Ramos (cell line): ENCODE measurements around the gene GALE.
"Not testable (repeated sequence)": the region's sequence is repeated elsewhere in the genome, so short reads cannot be mapped to it uniquely, and the experiment has no call there.

ENCODE experiments used
- in situ Hi-C: fragments of 300-500 bp; cut with MboI; formaldehyde crosslinking; loops from one replicate; pipeline ENCODE4 v1.14.3; 2022; ENCODE audit warnings: low sequenced_read_pairs; ENCODE audit not compliant: unreplicated experiment

GALE gene

GRCh38 chr1:23794732-23795182 lies 5.8 kb downstream of the GALE start:
- in situ Hi-C loops: not testable (repeated sequence)

GRCh38 chr1:23793861-23794731 lies 6.5 kb downstream of the GALE start:
- in situ Hi-C loops: no loop called here

- in situ Hi-C loops: no loop called here
Measured at GRCh38 chr1:23793018-23793781, 7.4 kb downstream of the GALE start.

DNA sequence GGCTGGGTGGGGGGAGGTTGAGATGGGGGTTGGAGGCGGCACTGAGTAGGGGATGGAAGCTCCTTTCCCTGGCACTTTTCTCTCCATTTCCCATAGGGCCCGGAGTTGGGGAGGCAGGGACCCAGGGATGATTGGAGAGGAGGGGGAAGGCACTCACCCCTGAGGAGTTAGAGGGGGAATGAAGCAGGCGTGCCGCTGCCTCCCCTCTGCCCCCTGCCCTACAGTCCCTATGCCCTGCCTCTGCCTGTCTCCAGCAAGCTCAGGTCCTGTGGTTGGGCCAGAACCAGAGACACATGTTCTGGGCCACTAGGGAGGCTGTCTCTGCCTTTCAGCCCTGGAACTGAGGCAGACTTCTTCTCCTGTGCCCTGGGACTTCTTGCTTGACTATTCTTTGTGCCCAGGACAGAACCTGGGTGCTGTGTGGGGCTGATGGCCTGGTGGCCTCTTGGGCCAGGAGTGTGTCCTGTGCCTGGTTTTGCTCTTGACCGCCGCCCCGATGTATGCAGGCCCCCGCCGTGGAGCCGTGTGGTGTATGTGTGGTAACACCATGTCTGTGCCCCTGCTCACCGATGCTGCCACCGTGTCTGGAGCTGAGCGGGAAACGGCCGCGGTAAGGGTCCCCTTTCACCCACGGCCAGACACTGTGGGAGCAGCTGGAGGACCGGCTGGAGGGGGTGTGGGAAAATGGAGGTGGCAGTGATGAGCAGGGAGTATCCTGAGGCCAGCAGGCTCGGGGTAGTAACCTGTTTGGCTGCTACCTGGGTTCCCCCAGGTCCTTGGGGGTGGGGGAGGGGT lies 8.2 kb downstream of the GALE start:
- in situ Hi-C loops: no loop called here

- in situ Hi-C loops: no loop called here
Measured at GRCh38 chr1:23791516-23792047, 9.0 kb downstream of the GALE start.

DNA sequence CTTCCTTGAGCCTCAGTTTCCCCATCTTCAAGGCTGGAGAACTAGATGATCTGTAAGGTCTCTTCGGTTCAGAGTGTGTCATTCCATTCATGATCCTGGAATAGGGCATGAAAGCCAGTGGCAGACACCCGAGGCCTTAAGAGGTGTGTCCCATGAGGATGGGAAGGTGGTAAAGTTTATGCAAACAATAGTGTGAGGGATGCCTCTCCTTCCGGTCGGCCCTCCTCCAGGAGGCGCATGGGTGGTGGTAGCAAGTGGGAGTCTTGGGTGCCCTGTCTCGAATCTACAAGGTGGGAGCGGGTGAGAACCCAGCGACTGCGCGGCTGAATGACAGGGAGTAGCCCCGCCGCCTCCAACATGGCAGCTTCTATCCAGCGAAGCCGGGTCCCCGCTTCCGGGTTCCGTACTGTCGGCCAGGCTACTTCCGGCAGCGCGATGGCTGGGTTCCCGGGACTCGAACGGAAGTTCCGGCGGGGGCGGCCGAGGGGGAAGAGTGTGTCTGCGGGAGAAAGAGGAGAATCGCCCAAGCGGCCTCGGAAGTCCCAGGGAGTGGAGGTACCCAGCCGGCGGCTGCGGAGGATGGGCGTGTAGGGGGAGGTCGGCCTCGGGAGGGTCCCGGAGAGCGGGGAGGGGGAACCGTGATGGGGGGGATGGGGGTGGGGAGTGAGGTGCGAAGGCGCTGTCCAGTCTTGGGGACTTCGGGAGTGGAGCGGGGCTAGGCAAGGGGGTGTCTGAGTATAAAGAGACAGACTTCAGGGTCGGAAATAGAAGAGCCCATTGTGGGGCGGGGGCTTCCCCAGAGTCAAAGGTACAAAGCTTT lies 9.6 kb downstream of the GALE start, which contains the start of gene LYPLA2:
Gene LYPLA2, plus strand, starts transcription at position 450 of the 820 bp plus-strand sequence. CDS start 1,538 bp downstream, outside the sequence.
- in situ Hi-C loops: no loop called here

GRCh38 chr1:23788695-23789094 lies 11.9 kb downstream of the GALE start:
- in situ Hi-C loops: no loop called here

DNA sequence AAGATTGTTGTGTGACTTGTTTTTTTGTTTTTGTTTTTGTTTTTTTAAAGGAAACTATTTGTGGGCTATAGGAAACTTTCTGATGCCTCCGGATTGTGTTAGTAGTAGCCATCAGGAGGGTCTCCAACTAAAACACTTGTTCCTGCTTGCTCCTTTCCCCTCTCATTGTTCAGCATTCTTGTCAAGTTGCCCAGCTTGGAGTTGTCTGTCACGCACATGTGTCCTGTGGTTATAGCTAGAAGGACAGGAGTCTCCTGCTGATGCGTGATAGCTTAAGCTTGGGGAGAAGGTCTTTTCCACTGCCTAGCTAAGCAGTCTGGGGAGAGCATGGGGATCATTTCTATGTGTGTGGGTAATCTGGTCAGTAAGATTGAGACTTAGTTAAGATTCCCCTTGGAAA lies 12.9 kb downstream of the GALE start:
- in situ Hi-C loops: no loop called here

GRCh38 chr1:23784846-23785245 lies 15.7 kb downstream of the GALE start:
- in situ Hi-C loops: no loop called here

DNA sequence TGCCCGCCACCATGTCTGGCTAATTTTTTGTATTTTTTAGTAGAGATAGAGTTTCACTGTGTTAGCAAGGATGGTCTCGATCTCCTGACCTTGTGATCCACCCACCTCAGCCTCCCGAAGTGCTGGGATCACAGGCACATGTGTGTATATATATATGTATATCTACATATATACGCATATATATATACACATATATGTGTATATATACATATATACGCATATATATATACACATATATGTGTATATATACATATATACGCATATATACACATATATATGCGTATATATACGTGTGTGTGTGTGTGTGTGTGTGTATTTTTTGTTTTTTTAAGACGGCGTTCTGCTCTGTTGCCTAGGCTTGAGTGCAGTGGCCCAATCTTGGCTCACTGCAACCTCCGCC lies 17.4 kb downstream of the GALE start:
- in situ Hi-C loops: not testable (repeated sequence)

DNA sequence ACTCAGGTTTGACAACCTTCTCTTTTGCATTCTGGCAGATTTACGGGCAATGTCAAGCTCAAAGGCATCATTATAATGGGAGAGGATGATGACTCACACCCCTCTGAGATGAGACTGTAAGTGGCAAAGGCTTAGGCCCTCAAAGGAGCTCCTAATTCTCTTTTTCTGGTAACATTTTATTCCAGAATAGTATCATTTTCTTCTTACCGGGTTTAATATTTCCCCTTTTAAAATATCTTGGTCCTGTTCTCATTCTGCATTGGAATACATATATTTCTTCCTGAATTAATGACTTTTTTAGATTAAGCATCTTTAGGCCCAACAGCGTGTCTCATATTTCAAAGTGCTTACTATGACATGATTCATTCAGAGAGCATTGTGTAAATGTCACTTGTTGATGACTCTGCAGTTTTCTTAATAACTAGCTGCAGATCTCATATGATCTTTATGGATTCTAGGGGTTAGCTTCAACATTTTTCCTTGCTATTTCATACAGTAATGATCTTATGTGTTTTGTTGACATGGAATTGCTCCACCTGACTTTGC lies 20.7 kb downstream of the GALE start:
- in situ Hi-C loops: no loop called here

- in situ Hi-C loops: no loop called here
Measured at GRCh38 chr1:23777979-23778814, 22.4 kb downstream of the GALE start, which contains the start of gene PITHD1. TSS of gene PITHD1 (plus strand) at chr1:23778418. CDS start at chr1:23778516, 98 bp downstream.

GRCh38 chr1:23776217-23776616 lies 24.3 kb downstream of the GALE start:
- in situ Hi-C loops: no loop called here

GRCh38 chr1:23774174-23774880 lies 26.2 kb downstream of the GALE start:
- in situ Hi-C loops: no loop called here

DNA sequence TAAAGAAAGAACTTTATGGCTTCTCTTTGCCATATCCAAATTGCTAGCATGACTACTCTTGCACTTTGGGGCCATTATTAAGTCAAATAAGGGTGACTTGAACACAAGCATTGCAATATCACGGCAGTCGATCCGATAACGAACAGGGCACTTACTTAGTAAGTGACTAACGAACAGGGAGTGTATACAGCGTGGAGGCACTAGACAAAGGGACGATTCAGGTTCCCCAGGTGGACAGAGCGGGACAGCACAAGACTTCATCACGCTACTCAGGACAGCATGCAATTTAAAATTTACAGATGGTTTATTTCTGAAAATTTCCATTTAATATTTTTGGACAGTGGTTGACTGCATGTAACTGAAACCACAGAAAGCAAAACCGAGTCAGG lies 27.7 kb downstream of the GALE start:
- in situ Hi-C loops: no loop called here

DNA sequence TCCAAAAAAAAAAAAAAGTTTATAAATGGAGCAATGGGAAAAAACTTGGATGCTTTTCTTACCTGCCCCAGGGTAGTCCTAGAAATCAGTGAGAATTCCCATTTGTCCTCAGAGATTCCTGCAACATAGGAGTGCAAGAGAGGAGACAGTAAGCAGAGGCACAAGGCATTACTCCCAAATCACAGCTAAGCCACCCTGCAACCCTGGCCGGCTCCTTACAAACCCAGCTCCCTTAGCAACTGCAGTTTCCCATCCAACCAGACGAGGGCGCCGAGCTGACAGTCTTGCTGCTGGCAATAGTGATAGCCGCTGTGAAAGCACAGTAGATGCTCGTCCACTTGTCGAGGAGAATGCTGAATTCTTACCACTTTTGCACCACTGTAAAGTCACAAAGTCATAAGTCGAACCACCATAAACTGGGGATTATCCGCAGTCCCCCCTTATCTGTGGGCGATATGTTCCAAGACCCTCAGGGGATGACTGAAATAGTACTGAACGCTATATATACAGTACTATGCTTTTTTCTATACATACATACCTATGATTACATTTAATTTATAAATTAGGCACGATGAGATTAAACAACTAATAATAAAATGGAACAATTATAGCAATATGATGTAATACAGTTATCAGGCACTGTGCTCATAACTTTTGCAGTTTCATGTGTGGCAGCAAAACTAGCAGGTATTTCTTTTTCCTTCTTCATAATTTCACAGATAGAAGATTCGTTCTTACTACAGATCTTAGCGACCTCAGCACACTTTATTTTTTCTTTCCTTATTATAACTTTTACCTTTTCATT lies 28.3 kb downstream of the GALE start:
- in situ Hi-C loops: no loop called here

GRCh38 chr1:23768733-23769132 lies 31.8 kb downstream of the GALE start:
- in situ Hi-C loops: no loop called here
